ENCODE data around the gene ANGPTL7.
A peak's percentile ranks its signal among the peaks of the same experiment; 100 is the strongest.
"Not testable (repeated sequence)": the region's sequence is repeated elsewhere in the genome, so short reads cannot be mapped to it uniquely, and the experiment has no call there.

ANGPTL7 gene

DNA sequence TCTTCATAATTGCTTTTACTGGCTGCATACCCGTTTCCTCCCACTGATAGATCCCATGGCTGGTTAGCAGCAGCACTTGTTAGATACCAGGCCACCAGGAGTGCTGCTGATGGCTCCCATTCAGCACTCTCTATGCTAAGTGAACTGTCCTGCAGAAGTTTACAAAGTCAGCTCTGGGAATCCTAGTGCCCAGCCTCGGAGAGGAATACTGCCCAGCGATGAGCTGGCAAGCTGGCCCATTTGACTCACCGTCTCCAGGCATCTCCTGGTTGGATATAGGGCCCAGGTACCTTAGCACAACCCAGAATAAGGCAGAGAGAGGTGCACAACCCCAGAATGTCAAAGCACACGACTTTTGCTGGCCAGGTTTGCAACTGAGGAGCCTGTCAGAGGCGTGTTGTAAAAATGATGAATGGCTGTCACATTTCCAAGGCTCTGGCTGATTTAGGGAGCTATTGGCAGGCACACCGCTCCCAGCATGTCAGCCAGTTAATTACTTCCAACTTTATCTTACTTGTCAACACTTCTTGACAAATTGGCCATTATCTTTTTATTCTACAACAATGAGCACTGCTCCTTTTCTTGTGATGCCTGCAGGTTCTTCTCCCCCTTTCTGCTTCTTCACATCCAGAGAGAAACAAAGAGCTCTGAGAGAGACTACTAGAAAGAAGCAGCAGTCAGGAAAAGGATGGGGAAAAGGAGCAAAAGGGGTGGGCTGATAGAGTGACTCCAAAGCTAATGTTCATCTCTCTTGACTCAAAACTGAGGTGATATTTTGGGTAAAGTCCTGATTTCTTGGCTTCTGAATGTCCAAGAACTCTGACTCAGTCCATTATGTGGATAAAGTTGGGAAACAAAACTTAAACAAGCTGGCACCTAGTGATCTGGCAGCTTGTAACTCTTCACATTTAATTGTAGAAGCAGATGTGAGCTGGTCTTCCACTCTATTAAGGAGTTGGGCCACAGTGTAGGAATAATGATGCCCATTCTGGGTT, 10.8 kb upstream of the ANGPTL7 start:
- Mint-ChIP-seq H3K4me1 (ENCODE audit: low read depth in 2 of 2) (peaks cover 0 to 2% of the 10 kb centered on the region in 2 donors), H3K4me3 (no peak overlapping the region), H3K36me3 (ENCODE audit: insufficient read depth) (peaks cover 29% of the 10 kb centered on the region), H3K27ac (no peak overlapping the region), H3K27me3 (no peaks in the 10 kb centered on the region), H3K9me3 (no peaks in the 10 kb centered on the region)
- ATAC-seq (replicated peaks), result no peak
- DNase-seq, result no peak

GRCh38 chr1:11179125-11179524, 10.0 kb upstream of the ANGPTL7 start:
- Mint-ChIP-seq H3K27me3 (no peaks in the 10 kb centered on the region), H3K27ac (peak overlapping the region in 1 of 2 donors; percentile 35), H3K9me3 (no peaks in the 10 kb centered on the region), H3K4me1 (ENCODE audit: low read depth in 2 of 2) (peaks cover 0 to 2% of the 10 kb centered on the region in 2 donors), H3K4me3 (no peak overlapping the region), H3K36me3 (ENCODE audit: insufficient read depth) (peaks cover 28% of the 10 kb centered on the region)
- no peak for ATAC-seq (replicated peaks)
- no peak for DNase-seq

DNA sequence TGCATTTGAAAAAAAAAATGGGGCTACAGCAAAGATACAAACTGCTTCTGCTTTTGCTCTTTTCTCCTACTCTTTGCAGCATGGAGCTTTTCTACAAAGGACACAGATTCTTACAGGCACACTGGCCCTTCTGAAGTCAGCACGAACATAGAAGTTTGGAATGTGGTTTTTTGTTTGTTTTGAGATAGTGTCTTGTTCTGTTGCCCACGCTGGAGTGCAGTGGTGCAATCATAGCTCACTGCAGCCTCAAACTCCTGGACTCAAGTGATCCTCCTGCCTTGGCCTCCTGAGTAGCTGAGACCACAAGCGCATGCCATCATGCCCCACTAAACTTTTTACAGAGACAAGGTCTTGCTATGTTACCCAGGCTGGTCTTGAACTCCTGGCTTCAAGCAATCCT, 9.4 kb upstream of the ANGPTL7 start:
- not testable (repeated sequence) for H3K9me3 Mint-ChIP-seq; H3K4me3 Mint-ChIP-seq; DNase-seq; ATAC-seq (replicated peaks); H3K27me3 Mint-ChIP-seq; H3K4me1 Mint-ChIP-seq (ENCODE audit: low read depth in 2 of 2)
- Mint-ChIP-seq H3K27ac (peak overlapping the region in 1 of 2 donors; percentile 35), H3K36me3 (ENCODE audit: insufficient read depth) (peaks cover 26% of the 10 kb centered on the region)

DNA sequence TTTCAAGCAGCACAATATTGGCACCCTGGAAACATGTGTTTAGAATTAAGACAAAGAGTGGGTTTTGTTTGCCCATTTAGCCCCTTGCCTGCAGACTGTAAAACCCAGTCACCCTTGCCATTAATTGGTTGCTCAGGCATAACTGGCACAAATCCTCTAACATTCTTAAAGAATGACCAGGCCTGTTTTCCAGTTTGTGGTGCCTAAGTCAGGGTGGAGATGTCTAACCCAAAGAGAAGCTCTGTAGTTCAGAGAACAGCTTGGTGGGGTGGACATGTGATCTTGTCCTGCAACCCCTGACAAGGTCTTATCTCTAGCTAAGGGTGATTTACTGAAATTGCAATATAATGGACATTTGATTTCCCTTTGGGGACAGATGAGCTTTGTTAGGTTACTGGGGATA, 8.8 kb upstream of the ANGPTL7 start:
- H3K4me3 Mint-ChIP-seq, result no peak overlapping the region
- H3K9me3 Mint-ChIP-seq, result no peaks in the 10 kb centered on the region
- no peak for ATAC-seq (replicated peaks)
- DNase-seq, result no peak
- H3K27ac Mint-ChIP-seq, result no peak overlapping the region
- H3K4me1 Mint-ChIP-seq (ENCODE audit: low read depth in 2 of 2), result peaks cover 0 to 2% of the 10 kb centered on the region in 2 donors
- H3K36me3 Mint-ChIP-seq (ENCODE audit: insufficient read depth), result peaks cover 29% of the 10 kb centered on the region
- no peaks in the 10 kb centered on the region for H3K27me3 Mint-ChIP-seq

GRCh38 chr1:11182884-11183283, 6.3 kb upstream of the ANGPTL7 start:
- H3K4me3 Mint-ChIP-seq, result no peak overlapping the region
- peaks cover 29% of the 10 kb centered on the region for H3K36me3 Mint-ChIP-seq (ENCODE audit: insufficient read depth)
- DNase-seq (no peak), ATAC-seq (replicated peaks) (no peak)
- H3K27ac Mint-ChIP-seq, result no peak overlapping the region
- H3K9me3 Mint-ChIP-seq, result no peaks in the 10 kb centered on the region
- H3K4me1 Mint-ChIP-seq (ENCODE audit: low read depth in 2 of 2), result no peaks in the 10 kb centered on the region
- H3K27me3 Mint-ChIP-seq, result no peaks in the 10 kb centered on the region

- Mint-ChIP-seq H3K4me1 (ENCODE audit: low read depth in 2 of 2) (peaks cover 0 to 3% of the 10 kb centered on the region in 2 donors), H3K36me3 (ENCODE audit: insufficient read depth) (peaks cover 29% of the 10 kb centered on the region), H3K27ac (no peak overlapping the region), H3K9me3 (no peaks in the 10 kb centered on the region), H3K4me3 (no peak overlapping the region), H3K27me3 (no peaks in the 10 kb centered on the region)
- DNase-seq, result no peak
- ATAC-seq (replicated peaks), result no peak
Observed at GRCh38 chr1:11184973-11185372, 4.2 kb upstream of the ANGPTL7 start.

- H3K36me3 Mint-ChIP-seq (ENCODE audit: insufficient read depth), result peaks cover 15% of the 10 kb centered on the region
Observed at GRCh38 chr1:11187000-11187399, 2.2 kb upstream of the ANGPTL7 start.

DNA sequence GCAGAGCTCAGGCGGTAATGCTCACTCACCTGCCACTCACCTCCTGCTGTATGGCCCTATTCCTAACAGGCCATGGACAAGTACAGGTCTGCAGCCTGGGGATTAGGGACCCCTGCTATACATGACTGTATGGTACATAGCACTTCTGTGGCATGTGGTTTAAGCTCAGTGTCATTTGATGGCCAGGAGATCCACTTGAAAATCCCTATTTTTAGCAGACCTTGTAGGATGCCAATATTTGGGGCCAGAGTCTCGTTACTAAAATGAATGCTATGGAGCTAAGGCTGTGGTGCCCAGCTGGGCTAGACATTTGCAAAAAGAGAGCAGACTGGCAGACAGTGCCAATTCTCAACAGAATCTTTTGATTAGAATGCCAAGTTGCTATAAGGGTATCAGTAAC, 1.7 kb upstream of the ANGPTL7 start:
- DNase-seq (no peak), ATAC-seq (replicated peaks) (no peak)
- no peaks in the 10 kb centered on the region for H3K27me3 Mint-ChIP-seq
- H3K4me1 Mint-ChIP-seq (ENCODE audit: low read depth in 2 of 2), result peaks cover 0 to 3% of the 10 kb centered on the region in 2 donors
- H3K36me3 Mint-ChIP-seq (ENCODE audit: insufficient read depth), result peaks cover 16% of the 10 kb centered on the region
- peak overlapping the region in 1 of 2 donors; percentile 17 for H3K27ac Mint-ChIP-seq
- no peak overlapping the region for H3K4me3 Mint-ChIP-seq
- H3K9me3 Mint-ChIP-seq, result no peaks in the 10 kb centered on the region

More at GRCh38 chr1:11187000-11187399, 2.2 kb upstream of the ANGPTL7 start:
- ATAC-seq (replicated peaks), result no peak
- H3K9me3 Mint-ChIP-seq, result no peaks in the 10 kb centered on the region
- no peak for DNase-seq
- H3K4me3 Mint-ChIP-seq, result no peak overlapping the region
- no peaks in the 10 kb centered on the region for H3K27me3 Mint-ChIP-seq
- no peak overlapping the region for H3K27ac Mint-ChIP-seq
- peaks cover 0 to 3% of the 10 kb centered on the region in 2 donors for H3K4me1 Mint-ChIP-seq (ENCODE audit: low read depth in 2 of 2)

GRCh38 chr1:11187931-11188330, 1.2 kb upstream of the ANGPTL7 start:
- no peak for DNase-seq
- Mint-ChIP-seq H3K27me3 (no peaks in the 10 kb centered on the region), H3K9me3 (no peaks in the 10 kb centered on the region), H3K4me3 (no peak overlapping the region), H3K36me3 (ENCODE audit: insufficient read depth) (peaks cover 19% of the 10 kb centered on the region), H3K27ac (peak overlapping the region; percentile 17), H3K4me1 (ENCODE audit: low read depth in 2 of 2) (peaks cover 0 to 3% of the 10 kb centered on the region in 2 donors)
- ATAC-seq (replicated peaks), result no peak

DNA sequence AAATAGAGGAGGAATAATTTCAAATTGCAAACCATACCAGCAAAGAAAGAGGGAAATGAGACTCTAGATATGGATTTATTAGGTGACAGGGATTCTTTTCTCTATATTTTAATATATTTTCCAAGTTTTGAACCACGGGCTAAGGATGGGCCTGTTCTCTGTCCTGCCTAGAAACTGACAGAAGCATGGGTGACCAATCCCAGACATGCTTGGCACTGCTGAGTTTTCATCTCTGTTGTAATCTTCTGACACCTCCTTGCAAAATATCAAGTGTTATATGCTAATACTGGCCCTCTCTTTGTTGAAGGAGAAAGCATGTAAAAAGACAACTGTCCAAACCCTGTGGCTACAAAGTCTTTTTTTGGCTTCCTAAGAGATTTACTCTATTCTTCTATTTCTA, 774 bp upstream of the ANGPTL7 start:
- Mint-ChIP-seq H3K27ac (peak overlapping the region; percentile 17), H3K36me3 (ENCODE audit: insufficient read depth) (peaks cover 22% of the 10 kb centered on the region), H3K27me3 (no peaks in the 10 kb centered on the region), H3K4me3 (no peak overlapping the region), H3K4me1 (ENCODE audit: low read depth in 2 of 2) (peaks cover 0 to 3% of the 10 kb centered on the region in 2 donors), H3K9me3 (no peaks in the 10 kb centered on the region)
- no peak for ATAC-seq (replicated peaks)
- no peak for DNase-seq

GRCh38 chr1:11193376-11193775, 4.2 kb downstream of the ANGPTL7 start:
- H3K4me1 Mint-ChIP-seq (ENCODE audit: low read depth in 2 of 2), result peaks cover 0 to 3% of the 10 kb centered on the region in 2 donors
- H3K9me3 Mint-ChIP-seq, result no peaks in the 10 kb centered on the region
- peaks cover 56% of the 10 kb centered on the region for H3K36me3 Mint-ChIP-seq (ENCODE audit: insufficient read depth)
- H3K27me3 Mint-ChIP-seq, result no peaks in the 10 kb centered on the region
- no peak for DNase-seq
- ATAC-seq (replicated peaks), result no peak
- no peak overlapping the region for H3K27ac Mint-ChIP-seq
- H3K4me3 Mint-ChIP-seq, result no peak overlapping the region

GRCh38 chr1:11194407-11195176, 5.4 kb downstream of the ANGPTL7 start:
- peak overlapping the region in 1 of 2 donors; percentile 56 for H3K27ac Mint-ChIP-seq
- no peak overlapping the region for H3K4me3 Mint-ChIP-seq
- DNase-seq (no peak), ATAC-seq (replicated peaks) (no peak)
- peaks cover 61% of the 10 kb centered on the region for H3K36me3 Mint-ChIP-seq (ENCODE audit: insufficient read depth)
- H3K9me3 Mint-ChIP-seq, result no peaks in the 10 kb centered on the region
- H3K4me1 Mint-ChIP-seq (ENCODE audit: low read depth in 2 of 2), result no peaks in the 10 kb centered on the region
- no peaks in the 10 kb centered on the region for H3K27me3 Mint-ChIP-seq

GRCh38 chr1:11196945-11197344, 7.8 kb downstream of the ANGPTL7 start:
- DNase-seq (no peak), ATAC-seq (replicated peaks) (no peak)
- Mint-ChIP-seq H3K4me3 (no peak overlapping the region), H3K27ac (no peak overlapping the region), H3K4me1 (ENCODE audit: low read depth in 2 of 2) (no peaks in the 10 kb centered on the region), H3K9me3 (no peaks in the 10 kb centered on the region), H3K27me3 (no peaks in the 10 kb centered on the region), H3K36me3 (ENCODE audit: insufficient read depth) (peaks cover 81% of the 10 kb centered on the region)
